GM04504 (cell line): ENCODE measurements around the gene MRPS14.

Experiments used
- DNase-seq: peaks from one replicate; pipeline ENCODE4 v3.0.0-alpha.2; 2012; ENCODE audit warnings: low read depth

The MRPS14 gene

DNA sequence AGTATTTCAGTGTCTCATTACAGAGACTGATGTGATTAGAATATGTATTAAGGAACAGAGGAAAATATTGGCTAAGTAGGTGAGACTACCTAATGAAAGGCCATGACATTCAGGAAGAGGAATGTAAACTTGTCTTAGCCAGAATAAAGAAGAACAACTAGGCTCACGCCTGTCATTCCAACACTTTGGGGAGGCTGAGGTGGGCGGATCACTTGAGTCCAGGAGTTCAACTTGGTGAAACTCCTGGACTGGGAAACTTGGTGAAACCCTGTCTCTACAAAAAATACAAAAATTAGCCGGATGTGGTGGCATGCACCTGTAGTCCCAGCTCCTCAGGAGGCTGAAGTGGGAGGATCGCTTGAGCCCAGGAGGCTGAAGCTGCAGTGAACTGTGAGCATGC lies 38.3 kb downstream of the MRPS14 start:
- DNase-seq: no peak

DNA sequence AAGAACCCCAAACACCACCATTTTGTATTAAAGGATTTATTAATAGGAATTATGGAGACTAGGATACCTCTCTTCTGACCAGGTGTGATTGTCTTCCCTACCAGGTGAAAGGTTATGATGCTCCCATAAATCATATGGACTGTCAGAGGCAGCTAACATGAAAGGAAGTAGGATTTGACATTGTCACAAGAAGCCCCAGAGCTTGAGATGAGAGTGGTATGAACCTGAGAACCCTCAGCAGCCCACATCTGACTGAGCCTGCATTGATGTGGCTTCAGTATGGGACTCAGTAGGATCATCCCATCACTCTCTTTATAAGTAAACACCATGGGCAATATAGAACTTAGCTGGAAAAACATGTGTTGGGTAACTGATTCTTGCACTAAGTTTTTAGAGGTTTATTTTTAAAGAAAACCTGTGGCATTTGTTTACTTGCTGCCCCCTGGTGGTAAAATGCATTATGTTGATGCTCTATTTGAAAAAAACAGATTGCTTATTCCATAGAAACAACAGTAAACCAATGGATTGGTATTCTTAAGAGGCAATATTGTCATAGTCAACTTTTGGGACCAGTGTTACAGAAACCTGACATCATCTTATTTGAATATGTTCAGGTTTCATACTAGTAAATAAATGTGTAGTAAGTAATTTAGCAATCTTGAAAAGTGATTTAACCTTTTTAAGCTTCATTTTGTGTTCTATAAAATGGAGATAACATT lies 40.1 kb downstream of the MRPS14 start:
- no peak for DNase-seq

DNA sequence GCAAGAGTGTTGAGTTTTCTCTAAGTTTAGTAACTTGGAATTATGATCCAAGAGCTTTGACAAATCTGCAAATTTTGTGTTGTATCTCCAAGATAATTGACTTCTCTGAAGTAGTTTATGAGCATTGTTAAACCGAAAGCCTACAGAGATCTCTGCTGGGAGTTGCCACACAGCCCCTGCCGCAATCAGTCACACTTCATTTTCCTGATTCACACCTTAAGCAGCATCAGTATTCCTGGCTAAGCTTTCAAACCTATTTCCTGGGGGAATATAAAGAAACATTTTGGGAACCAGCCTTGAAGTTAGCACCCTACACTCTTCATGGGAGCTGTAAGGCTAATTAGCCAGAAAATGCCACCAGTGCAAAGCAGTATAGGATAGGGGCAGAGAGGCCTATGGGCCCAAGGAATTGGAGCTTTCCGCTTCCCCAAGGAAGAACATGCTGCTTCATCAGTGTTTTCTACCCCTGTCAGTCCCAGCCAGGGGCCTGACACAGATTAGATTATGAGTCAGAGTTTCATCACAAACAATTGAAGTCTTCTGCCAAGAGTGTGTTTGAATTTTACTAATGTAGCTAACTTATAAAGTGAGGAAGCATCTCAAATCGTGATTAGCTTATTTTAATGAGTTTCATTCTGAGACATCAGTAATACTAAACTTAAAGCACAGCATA lies 46.7 kb downstream of the MRPS14 start:
- DNase-seq: peak; percentile 40

DNA sequence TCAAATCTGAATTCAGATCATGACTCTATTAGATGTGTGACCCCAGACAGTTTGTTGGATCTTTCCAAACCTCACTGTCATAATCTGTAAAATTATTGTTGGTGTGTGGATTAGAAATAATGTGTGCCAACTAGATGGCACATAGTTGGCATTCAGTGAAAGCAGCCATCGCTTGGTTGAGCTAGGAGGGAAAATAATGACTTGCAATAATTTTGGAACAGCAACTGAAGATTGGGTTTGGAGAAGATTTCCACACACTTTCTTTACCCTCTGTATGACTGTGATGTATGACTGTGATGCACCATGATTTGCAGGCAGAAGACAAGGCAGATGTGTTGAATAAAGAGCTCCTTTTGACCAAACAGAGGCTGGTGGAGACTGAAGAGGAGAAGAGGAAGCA lies 47.5 kb downstream of the MRPS14 start:
- DNase-seq: no peak

- DNase-seq: no peak
These were observed 48.5 kb downstream of the MRPS14 start for GRCh38 chr1:174974711-174975119.

- DNase-seq: no peak
These were observed 51.3 kb downstream of the MRPS14 start for GRCh38 chr1:174971902-174972301.

DNA sequence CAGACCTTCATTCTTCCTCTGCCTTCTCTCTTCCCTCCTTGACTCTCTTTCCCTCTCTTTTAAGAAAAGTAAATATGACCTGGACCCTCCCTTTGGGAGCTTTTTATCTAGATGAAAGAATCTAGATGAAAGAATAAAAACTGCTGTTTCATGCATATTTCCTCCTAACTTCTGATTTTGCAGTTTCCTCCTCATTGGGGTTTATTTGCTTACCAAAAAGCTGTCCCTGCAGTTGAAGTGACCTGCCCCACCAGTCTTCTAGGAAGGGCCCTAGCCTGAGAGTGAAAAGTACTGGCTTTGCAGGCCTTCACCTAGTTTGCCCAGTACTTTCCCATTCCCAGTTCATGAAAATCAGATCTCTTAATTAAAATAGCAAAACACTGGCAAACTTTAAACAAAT lies 51.8 kb downstream of the MRPS14 start:
- no peak for DNase-seq

DNA sequence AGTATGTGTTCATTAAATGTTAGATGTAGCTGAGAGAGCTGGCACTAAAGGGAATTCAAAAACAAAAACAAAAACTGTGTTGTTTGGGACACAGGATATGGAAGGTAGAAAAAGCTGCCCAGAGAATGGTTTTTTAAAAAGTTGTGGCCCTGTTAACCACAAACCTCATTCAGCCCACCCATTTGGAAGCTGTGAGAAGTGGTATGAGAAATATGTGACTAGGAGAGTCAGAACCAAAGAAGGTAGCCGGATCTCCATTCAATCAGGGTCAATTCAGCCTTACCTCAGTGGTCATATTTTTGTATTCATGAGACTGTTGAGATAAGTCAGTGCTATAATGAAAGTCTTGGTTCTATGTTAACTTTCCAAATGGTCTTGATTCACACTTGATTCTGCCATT lies 53.2 kb downstream of the MRPS14 start:
- no peak for DNase-seq

DNA sequence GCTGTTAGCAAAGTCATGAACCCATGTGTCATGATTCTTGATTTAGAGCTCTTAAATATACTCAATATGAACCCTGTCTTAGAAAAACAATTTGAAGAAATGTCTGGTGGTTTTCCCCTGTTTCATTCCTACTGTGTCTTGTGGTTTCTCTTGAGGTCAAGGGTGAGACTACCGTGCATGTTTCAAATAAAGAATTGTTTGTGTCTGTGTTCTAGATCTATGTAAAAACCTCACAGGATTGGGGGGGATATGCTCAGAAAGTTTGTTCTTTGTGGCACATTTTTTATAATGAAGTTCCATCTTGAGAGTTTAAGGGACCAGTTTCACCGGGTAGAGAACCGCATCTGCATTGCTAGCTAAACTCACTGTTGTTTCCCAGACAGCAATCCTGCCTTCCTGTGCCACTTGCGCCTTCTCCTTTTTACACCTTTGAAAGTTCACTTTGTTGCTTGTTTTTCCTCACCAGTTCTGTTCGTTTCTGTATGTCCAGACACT lies 54.4 kb downstream of the MRPS14 start:
- no peak for DNase-seq

DNA sequence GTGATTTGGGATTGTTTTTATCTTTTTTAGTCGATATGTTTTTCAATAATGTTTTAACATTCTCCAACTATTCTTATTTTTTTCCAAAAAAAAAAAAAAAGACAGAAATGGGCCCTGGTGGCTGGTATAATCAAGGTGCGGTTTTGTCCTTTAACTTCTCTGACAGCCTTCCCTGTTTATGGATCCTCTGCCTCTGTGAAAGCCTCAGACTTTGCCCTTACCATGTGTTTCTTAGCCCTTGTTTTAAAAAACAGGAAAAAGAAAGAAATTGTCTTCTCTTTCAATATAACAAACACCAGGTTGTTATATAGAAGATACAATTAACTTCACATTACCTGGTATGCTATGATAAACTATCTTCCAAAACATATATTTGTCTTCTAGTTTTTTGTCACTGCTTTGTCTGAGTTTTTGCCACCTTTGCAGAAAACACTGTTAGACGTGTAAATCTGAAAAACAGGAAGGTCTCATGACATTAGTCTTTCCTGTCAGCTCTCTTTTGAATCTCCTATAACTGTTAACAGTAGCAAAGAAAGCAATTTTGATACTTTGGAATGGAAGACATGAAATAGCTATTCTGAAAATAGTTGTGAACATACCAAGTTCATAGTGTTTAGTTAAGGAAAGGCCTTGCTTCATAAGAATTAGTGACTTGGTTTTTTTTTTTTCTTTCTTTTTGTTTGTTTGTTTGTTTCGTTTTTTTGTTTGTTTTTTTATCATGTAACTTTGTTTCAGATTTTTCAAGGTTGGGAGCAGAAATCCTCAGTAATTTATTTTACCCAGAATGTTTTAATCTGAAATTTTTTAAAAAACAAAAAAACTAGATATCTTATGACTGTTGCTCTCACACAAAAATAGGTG lies 55.1 kb downstream of the MRPS14 start:
- no peak for DNase-seq

- DNase-seq: no peak
These were observed 57.1 kb downstream of the MRPS14 start for GRCh38 chr1:174966008-174966572.

DNA sequence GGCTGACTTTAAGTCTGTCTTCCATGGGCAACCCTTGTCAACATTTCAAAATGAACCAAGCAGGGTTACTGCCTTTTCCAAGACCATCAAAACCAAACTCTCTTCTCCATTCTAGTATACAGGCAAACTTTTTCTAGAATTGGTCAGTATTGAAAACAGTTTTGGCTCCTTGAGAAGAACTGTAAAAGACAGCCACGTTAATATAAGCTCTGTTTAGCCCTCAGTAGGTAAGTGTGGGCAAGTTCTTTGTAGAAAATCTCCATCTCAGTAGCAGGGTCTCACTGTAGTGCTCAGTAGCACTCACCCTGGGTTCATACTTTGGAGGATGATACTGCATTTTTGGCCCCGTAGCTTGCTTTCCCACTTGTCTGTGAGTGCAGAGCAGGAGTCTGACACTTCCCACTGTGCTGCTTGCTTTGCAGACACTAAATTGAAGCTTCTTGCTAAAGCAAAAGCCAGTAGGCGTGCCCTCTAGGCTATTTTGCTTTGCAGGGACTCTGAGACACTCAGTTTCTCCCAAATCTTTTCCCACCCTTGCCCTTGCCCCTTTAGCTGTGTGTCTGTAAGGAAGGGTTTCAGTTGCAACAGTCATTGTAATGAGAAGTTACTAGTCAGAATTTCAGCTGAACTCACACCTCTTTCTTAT lies 57.7 kb downstream of the MRPS14 start:
- DNase-seq: no peak

- DNase-seq: no peak
These were observed 58.3 kb downstream of the MRPS14 start for GRCh38 chr1:174964972-174965361.

- no peak for DNase-seq
These were observed 58.8 kb downstream of the MRPS14 start for GRCh38 chr1:174964261-174964971.

- no peak for DNase-seq
These were observed 59.6 kb downstream of the MRPS14 start for GRCh38 chr1:174963529-174964125.
